ENCODE data around the gene ENTREP3.
A peak's percentile ranks its signal among the peaks of the same experiment; 100 is the strongest.
"Not testable (repeated sequence)": the region's sequence is repeated elsewhere in the genome, so short reads cannot be mapped to it uniquely, and the experiment has no call there.

ENTREP3 gene

GRCh38 chr1:155227261-155228095, 27.8 kb downstream of the ENTREP3 start:
- DNase-seq, result peak; percentile 89 to 99 (median 97)

GRCh38 chr1:155226910-155227260, 28.4 kb downstream of the ENTREP3 start:
- peak in 37 of 58 donors; percentile 6 to 68 (median 41) for DNase-seq

- peak in 43 of 58 donors; percentile 11 to 68 (median 44) for DNase-seq
Observed at GRCh38 chr1:155226188-155226909, 28.9 kb downstream of the ENTREP3 start.

- DNase-seq, result not testable (repeated sequence)
Observed at GRCh38 chr1:155225404-155225759, 29.9 kb downstream of the ENTREP3 start.

GRCh38 chr1:155223047-155223446, 32.2 kb downstream of the ENTREP3 start:
- no peak for DNase-seq

DNA sequence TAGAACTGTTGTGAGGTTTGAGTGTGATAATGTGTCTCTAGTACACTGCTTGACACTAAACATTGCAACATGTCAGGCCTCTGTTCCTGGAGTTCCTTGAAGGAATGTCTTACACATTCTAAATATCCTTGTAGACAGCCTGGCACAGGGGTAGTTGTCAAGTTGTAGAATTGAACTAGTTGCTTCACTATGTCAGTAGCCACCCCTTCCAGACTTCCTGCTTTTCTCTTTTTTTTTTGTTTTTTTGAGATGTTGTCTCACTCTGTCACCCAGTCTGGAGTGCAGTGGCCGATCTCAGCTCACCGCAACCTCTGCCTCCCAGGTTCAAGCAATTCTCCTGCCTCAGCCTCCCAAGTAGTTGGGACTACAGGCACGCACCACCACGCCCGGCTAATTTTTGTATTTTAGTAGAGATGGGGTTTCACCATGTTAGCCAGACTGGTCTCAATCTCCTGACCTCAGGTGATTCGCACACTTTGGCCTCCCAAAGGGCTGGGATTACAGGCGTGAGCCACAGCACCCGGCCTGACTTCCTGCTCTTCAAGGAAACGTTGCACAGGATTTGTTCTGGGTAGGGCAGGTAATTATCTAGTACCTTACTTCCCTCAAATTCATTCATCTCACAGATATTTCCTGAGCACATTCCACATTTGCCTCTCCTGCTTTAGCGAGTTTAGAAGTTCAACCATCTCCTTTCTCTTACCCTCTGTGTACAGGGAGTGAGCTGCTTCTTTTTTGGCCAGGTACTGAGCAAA, 34.9 kb downstream of the ENTREP3 start:
- not testable (repeated sequence) for DNase-seq

- DNase-seq, result peak in 44 of 58 donors; percentile 6 to 73 (median 24)
Observed at GRCh38 chr1:155219592-155220031, 35.7 kb downstream of the ENTREP3 start.

GRCh38 chr1:155218854-155219591, 36.3 kb downstream of the ENTREP3 start:
- peak in 52 of 58 donors; percentile 10 to 88 (median 50) for DNase-seq

DNA sequence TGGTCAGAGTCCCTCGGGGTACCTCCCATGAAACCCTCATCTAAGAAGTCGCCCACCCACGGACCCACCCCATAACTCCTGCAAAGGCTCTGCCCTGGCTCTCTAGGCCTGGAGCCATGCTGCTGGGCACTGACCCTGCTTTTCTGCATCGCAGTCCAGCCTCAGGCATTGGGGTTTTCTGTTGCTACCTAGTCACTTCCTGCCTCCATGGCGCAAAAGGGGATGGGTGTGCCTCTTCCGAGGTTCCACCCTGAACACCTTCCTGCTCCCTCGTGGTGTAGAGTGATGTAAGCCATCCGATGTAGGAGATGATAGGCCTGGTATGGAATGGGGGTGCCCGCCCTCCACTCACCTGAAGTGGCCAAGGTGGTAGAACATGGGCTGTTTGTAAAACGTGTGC, 40.6 kb downstream of the ENTREP3 start:
- DNase-seq, result not testable (repeated sequence)

- not testable (repeated sequence) for DNase-seq
Observed at GRCh38 chr1:155212051-155212440, 43.2 kb downstream of the ENTREP3 start.

DNA sequence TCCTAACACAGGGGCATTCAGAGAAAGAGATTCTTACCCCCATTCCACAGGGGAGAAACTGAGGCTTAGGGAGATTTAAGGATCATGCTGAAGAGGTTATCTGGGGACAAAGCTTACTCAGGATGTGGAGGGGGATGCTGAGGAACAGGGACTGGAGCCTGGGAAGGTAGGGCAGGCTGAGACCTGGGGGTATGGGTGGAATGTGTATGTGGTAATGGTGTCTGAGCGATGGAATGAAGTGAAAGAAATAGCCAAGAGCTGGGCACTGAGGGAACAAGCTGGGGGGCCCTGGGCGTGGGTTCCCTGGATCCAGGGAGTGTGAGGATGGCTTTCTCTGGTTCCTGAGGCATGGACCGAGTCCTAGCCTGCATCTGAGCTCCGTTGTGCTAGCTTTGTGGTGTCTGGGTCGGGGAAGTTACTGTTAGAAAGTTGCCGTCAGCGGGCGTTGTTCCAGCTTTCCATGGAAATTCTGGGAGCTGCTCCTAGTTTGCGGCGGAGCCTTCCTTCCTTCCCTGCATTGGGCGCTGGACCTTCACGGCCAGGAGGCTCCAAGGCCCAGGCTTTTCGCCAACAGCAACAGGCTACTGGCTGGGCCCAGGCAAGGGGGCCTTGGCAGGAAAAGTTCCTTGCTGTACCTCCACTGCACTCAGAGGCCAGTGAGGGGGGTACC, 43.8 kb downstream of the ENTREP3 start:
- peak in 3 of 58 donors; percentile 7 to 26 (median 9) for DNase-seq

- no peak for DNase-seq
Observed at GRCh38 chr1:155210314-155211104, 44.8 kb downstream of the ENTREP3 start.

GRCh38 chr1:155209312-155209721, 46.0 kb downstream of the ENTREP3 start:
- no peak for DNase-seq

DNA sequence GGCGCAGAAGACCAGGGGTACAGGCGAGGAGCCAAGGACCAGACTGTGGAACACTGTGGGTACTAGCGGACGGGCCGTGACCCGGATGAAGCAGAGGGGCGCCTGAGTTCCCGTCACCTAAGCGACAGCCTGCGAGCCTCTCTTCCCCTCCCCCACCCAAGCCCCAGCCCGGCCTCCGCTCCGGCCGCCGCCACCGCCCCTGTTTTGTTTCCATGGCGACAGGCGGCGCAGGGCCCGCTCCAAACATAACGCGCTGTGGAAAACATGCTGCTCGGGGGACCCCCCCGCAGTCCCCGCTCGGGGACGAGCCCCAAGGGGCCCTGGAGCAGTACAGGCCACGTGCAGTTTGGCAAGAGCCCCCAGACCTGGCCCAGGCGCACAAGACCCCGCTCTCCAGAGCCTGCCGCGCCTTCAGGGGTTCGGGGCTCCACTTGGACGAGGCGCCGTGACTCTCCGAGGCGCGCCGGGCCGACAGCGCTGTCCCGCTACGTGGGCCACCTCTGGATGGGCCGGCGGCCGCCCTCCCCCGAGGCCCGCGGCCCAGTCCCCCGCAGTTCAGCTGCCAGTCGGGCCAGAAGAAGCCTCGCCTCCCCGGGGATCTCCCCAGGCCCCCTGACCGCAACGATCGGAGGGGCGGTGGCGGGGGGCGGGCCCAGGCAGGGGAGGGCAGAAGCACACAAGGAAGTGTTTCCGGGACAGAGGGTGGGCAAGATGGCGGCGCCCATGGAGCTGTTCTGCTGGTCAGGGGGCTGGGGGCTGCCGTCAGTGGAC, 46.6 kb downstream of the ENTREP3 start, which contains the start of gene MTX1:
MTX1 (plus strand) TSS at position 155 of the 771 bp plus-strand sequence; CDS start at position 265, 110 bp downstream.
- peak; percentile 35 to 90 (median 80) for DNase-seq

DNA sequence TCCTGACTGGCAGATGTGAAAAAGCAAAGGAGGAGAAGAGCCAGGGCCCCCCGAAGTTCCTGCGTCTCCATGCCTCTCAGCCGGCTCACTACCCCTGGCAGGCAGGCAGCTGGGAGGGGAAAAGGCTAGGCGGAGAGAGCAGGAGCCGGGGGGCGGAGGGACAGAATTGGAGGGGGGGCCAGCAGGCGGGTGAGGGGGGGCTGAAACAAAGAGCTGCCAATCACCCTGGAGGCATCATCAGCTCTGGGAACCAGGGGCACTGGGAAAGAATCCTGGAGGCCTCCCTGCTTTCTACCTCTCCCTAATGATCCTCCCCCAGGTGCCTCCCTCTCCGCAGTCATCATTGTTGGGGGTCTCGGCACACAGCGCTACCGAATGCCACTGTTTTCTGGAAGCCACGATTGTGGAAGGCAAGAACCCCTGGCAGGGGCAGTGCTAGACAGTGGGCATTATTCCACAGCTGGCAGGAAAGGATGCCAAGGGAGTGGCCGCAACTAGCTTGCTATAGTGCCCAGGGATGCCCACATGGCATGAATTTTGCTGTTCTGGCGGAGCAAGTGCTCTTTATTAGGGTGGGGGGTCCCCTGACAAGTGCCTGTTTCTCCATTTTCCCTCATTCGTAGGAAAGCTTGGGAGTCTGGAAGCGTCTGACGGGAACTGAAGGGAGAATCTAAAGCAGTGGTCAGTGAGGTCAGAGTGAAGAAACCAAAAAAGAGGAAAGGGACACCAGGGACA, 47.3 kb downstream of the ENTREP3 start, which contains the start of gene THBS3:
THBS3 (minus strand) TSS at position 92 of the 735 bp plus-strand sequence; CDS start at position 71, 21 bp downstream.
- DNase-seq, result peak in 39 of 58 donors; percentile 24 to 72 (median 46)

DNA sequence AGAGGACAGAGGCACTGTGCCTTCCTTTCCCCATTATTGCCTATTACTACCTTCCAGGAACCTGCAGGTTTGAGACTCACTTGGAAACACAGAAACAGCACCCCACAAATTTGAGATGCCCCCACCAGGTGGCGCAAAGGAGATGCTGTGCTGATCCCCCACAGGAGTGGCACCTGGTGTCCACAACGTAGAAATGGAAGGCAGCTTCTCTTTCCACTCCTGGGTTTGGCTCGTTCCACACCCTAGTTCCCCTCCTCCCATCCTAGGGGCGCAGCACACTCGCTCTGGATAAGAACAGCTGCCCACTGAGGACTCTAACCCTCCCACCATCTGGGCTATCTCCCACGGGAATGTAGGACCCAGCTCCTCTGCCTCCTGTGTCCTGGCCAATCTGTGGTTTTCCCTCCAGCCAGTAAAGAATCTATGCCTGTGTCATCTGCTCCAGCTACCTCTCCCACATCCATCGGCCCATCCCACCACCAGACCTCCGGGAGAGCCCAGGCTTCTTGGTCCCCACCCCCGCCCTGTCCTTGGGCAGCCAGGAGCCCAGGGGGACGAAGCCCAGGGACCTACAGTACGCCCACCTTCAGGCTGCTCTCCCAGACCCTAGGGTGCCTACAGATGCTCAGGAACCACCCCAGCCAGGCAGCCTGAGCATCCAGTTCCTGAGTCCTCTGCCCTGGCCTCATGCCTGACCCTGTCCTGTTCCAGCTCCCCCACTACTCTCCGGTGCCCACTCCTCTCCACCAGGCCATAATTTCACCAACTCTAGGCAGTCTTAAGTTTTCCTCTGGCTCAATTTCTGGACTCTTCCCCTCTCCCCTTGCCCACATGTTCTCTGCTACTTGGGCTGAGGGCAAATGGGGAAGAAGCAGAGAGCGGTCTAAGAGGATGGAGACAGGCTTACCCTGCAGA, 48.1 kb downstream of the ENTREP3 start:
- DNase-seq, result peak in 55 of 58 donors; percentile 23 to 86 (median 59)

All from anterior cingulate cortex (tissue), 58 donors.